GM23338 (cell line): Measurements from ENCODE around the gene LAMB3. TPM values are rescaled to one million over a fixed set of nuclear protein-coding genes. Genes with fewer than 3 reads are reported as not detected.

Experiments used
- ATAC-seq: fragments of 200-7000 bp; cut with Tn5 transposase; 3 replicates; pipeline ENCODE4 v1.9.1; 2020
- DNase-seq: peaks from one replicate; pipeline ENCODE4 v3.0.0-alpha.2; 2015; ENCODE audit warnings: low spot score
- H2AFZ ChIP-seq: fragments of 200-600 bp; sonication (generic); 2 replicates; pipeline ENCODE4 v1.8.0; 2016; ENCODE audit warnings: antibody characterized with exemption, mild to moderate bottlenecking, moderate library complexity
- H3F3A ChIP-seq: fragments of 200-600 bp; sonication (generic); replicated peaks from 2 replicates; pipeline ENCODE4 v1.8.0; 2017; ENCODE audit warnings: antibody characterized with exemption, mixed run types, low read depth
- H3K27ac ChIP-seq: fragments of 200-600 bp; sonication (generic); 2 replicates; pipeline ENCODE4 v1.6.1; 2016; ENCODE audit warnings: low read depth
- H3K27me3 ChIP-seq: fragments of 200-600 bp; sonication (generic); 2 replicates; pipeline ENCODE4 v1.8.0; 2016; ENCODE audit warnings: mild to moderate bottlenecking, mixed run types, moderate library complexity; ENCODE audit not compliant: insufficient read depth
- H3K36me3 ChIP-seq: fragments of 200-600 bp; sonication (generic); 2 replicates; pipeline ENCODE4 v1.8.0; 2016; ENCODE audit warnings: mild to moderate bottlenecking; ENCODE audit not compliant: insufficient read depth
- H3K4me1 ChIP-seq: fragments of 200-600 bp; sonication (generic); 2 replicates; pipeline ENCODE4 v1.8.0; 2016; ENCODE audit warnings: mild to moderate bottlenecking, moderate library complexity; ENCODE audit not compliant: insufficient read depth
- H3K4me2 ChIP-seq: fragments of 200-600 bp; sonication (generic); 2 replicates; pipeline ENCODE4 v1.7.1; 2017; ENCODE audit warnings: mixed run types
- H3K4me3 ChIP-seq: fragments of 200-600 bp; sonication (generic); 2 replicates; pipeline ENCODE4 v1.6.1; 2016; ENCODE audit warnings: mixed run types
- H3K79me2 ChIP-seq: fragments of 200-600 bp; sonication (generic); replicated peaks from 2 replicates; pipeline ENCODE4 v1.8.0; 2017; ENCODE audit warnings: mild to moderate bottlenecking; ENCODE audit not compliant: insufficient read depth
- H3K9me2 ChIP-seq: fragments of 200-600 bp; sonication (generic); 2 replicates; pipeline ENCODE4 v1.8.0; 2017; ENCODE audit not compliant: insufficient read depth
- H4K20me1 ChIP-seq: fragments of 200-600 bp; sonication (generic); replicated peaks from 2 replicates; pipeline ENCODE4 v1.8.0; 2017; ENCODE audit warnings: mild to moderate bottlenecking; ENCODE audit not compliant: insufficient read depth
- H3K27ac Mint-ChIP-seq: 2 replicates; pipeline ENCODE4 v1.8.0; 2020; ENCODE audit warnings: inconsistent platforms, mild to moderate bottlenecking, moderate library complexity, mixed read lengths
- H3K27me3 Mint-ChIP-seq: 3 replicates; pipeline ENCODE4 v1.8.0; 2022; ENCODE audit warnings: low read depth, mild to moderate bottlenecking, moderate library complexity, mixed read lengths, inconsistent platforms; ENCODE audit not compliant: insufficient read depth, poor library complexity
- H3K36me3 Mint-ChIP-seq: 3 replicates; pipeline ENCODE4 v1.8.0; 2021; ENCODE audit warnings: low read depth, mild to moderate bottlenecking, inconsistent platforms, moderate library complexity, mixed read lengths
- H3K4me1 Mint-ChIP-seq: 3 replicates; pipeline ENCODE4 v1.8.0; 2020; ENCODE audit warnings: mild to moderate bottlenecking, inconsistent platforms, mixed read lengths
- H3K4me3 Mint-ChIP-seq: 3 replicates; pipeline ENCODE4 v1.8.0; 2021; ENCODE audit warnings: moderate library complexity, mild to moderate bottlenecking, inconsistent platforms, mixed read lengths
- H3K9me3 Mint-ChIP-seq: 3 replicates; pipeline ENCODE4 v1.8.0; 2020; ENCODE audit warnings: moderate library complexity, mild to moderate bottlenecking, inconsistent platforms, mixed read lengths
- CREB1 ChIP-seq: fragments of 250-450 bp; sonication (Bioruptor Pico); IDR thresholded peaks from 2 replicates; pipeline ENCODE4 v1.5.0; 2020; ENCODE audit warnings: low read depth, mild to moderate bottlenecking, moderate library complexity
- EZH2 ChIP-seq: fragments of 200-600 bp; sonication (generic); IDR thresholded peaks from one replicate; pipeline ENCODE4 v1.8.0; 2017; ENCODE audit warnings: antibody characterized with exemption, mild to moderate bottlenecking, low read depth; ENCODE audit not compliant: unreplicated experiment
- EZH2phosphoT487 ChIP-seq: fragments of 200-600 bp; sonication (generic); IDR thresholded peaks from one replicate; pipeline ENCODE4 v1.8.1; 2018; ENCODE audit warnings: antibody characterized with exemption; ENCODE audit not compliant: unreplicated experiment
- JUNB ChIP-seq: IDR thresholded peaks from one replicate; pipeline ENCODE4 v1.6.1; 2016; ENCODE audit warnings: antibody characterized with exemption; ENCODE audit not compliant: unreplicated experiment
- NANOG ChIP-seq: IDR thresholded peaks from 2 replicates; pipeline ENCODE4 v1.6.1; 2016; ENCODE audit warnings: antibody characterized with exemption, borderline replicate concordance
- POLR2AphosphoS5 ChIP-seq: IDR thresholded peaks from 2 replicates; pipeline ENCODE4 v1.6.1; 2016; ENCODE audit warnings: antibody characterized with exemption, low read depth
- REST ChIP-seq: IDR thresholded peaks from one replicate; pipeline ENCODE4 v1.6.1; 2018; ENCODE audit warnings: antibody characterized with exemption; ENCODE audit not compliant: unreplicated experiment
- STAT1 ChIP-seq: IDR thresholded peaks from one replicate; pipeline ENCODE4 v1.6.1; 2016; ENCODE audit warnings: antibody characterized with exemption; ENCODE audit not compliant: unreplicated experiment
- ZNF114 ChIP-seq: fragments of 250-450 bp; sonication (Bioruptor Pico); IDR thresholded peaks from 2 replicates; pipeline ENCODE4 v1.5.0; 2020; ENCODE audit warnings: mild to moderate bottlenecking, moderate library complexity
- ZNF331 ChIP-seq: fragments of 250-450 bp; sonication (Bioruptor Pico); IDR thresholded peaks from 2 replicates; pipeline ENCODE4 v1.5.0; 2020; ENCODE audit warnings: low read depth, mild to moderate bottlenecking, moderate library complexity
- ZNF462 ChIP-seq: fragments of 250-450 bp; sonication (Bioruptor Pico); IDR thresholded peaks from 2 replicates; pipeline ENCODE4 v1.5.0; 2020; ENCODE audit warnings: mild to moderate bottlenecking, moderate library complexity
- polyA plus RNA-seq: library from polyadenylated mRNA; unstranded; fragments of >200 nt; fragmentation: Nextera tagmentation; extraction: Ambion mirVana; gene quantifications from 2 replicates; pipeline ENCODE4 v1.2.1, GENCODE V29; 2016
- total RNA-seq: library from RNA; depleted of rRNA; stranded (reverse); fragments of >200 nt; shearing (Covaris generic); gene quantifications from 2 replicates; pipeline ENCODE4 v1.2.3, GENCODE V29; 2014
- TF ChIP-seq, protein P1 (sequence below), 2 experiments: fragments of 200-600 bp in 1 of 2; sonication (generic) in 1 of 2; conservative IDR thresholded peaks; 2 replicates each; pipeline versions ENCODE4 v1.5.1 to v1.6.1; 2016 to 2017; ENCODE audit warnings: antibody characterized with exemption in 2 of 2, low read depth in 2 of 2, mild to moderate bottlenecking in 2 of 2, moderate library complexity in 1 of 2
- TF ChIP-seq, protein P2 (sequence below): IDR thresholded peaks from 2 replicates; pipeline ENCODE4 v1.6.1; 2016; ENCODE audit warnings: antibody characterized with exemption

Gene LAMB3
- total and polyA plus RNA-seq, 2 experiments from 2014 or later, result 0.05 to 0.52 TPM

GRCh38 chr1:209609791-209610630 lies 42.2 kb downstream of the LAMB3 start:
- no peaks in the 10 kb centered on the region for H3K36me3 ChIP-seq
- DNase-seq, result no peak
- no peaks in the 10 kb centered on the region for H4K20me1 ChIP-seq
- H3K27ac ChIP-seq, result no peak overlapping the region
- H3F3A ChIP-seq, result no peaks in the 10 kb centered on the region
- H3K36me3 Mint-ChIP-seq, result no peaks in the 10 kb centered on the region
- H3K27ac Mint-ChIP-seq, result no peak overlapping the region
- no peaks in the 10 kb centered on the region for H3K9me2 ChIP-seq
- no peak overlapping the region for H3K4me3 Mint-ChIP-seq
- H3K4me1 Mint-ChIP-seq, result no peaks in the 10 kb centered on the region
- no peaks in the 10 kb centered on the region for H3K4me1 ChIP-seq
- no peaks in the 10 kb centered on the region for H3K27me3 ChIP-seq
- ATAC-seq, result no peak
- TF ChIP-seq, protein P1, sequence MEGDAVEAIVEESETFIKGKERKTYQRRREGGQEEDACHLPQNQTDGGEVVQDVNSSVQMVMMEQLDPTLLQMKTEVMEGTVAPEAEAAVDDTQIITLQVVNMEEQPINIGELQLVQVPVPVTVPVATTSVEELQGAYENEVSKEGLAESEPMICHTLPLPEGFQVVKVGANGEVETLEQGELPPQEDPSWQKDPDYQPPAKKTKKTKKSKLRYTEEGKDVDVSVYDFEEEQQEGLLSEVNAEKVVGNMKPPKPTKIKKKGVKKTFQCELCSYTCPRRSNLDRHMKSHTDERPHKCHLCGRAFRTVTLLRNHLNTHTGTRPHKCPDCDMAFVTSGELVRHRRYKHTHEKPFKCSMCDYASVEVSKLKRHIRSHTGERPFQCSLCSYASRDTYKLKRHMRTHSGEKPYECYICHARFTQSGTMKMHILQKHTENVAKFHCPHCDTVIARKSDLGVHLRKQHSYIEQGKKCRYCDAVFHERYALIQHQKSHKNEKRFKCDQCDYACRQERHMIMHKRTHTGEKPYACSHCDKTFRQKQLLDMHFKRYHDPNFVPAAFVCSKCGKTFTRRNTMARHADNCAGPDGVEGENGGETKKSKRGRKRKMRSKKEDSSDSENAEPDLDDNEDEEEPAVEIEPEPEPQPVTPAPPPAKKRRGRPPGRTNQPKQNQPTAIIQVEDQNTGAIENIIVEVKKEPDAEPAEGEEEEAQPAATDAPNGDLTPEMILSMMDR (conservative IDR thresholded peaks at IDR 0.05; ENCODE audit: low read depth in 2 of 2), result no peak
- TF ChIP-seq NANOG, result no peak
- TF ChIP-seq CREB1, result no peak
- TF ChIP-seq ZNF462, result no peak
- TF ChIP-seq STAT1, result no peak
- TF ChIP-seq, protein P2, sequence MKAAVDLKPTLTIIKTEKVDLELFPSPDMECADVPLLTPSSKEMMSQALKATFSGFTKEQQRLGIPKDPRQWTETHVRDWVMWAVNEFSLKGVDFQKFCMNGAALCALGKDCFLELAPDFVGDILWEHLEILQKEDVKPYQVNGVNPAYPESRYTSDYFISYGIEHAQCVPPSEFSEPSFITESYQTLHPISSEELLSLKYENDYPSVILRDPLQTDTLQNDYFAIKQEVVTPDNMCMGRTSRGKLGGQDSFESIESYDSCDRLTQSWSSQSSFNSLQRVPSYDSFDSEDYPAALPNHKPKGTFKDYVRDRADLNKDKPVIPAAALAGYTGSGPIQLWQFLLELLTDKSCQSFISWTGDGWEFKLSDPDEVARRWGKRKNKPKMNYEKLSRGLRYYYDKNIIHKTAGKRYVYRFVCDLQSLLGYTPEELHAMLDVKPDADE, result no peak
- TF ChIP-seq ZNF114 (CRISPR knock-in tag), result no peak
- no peak for TF ChIP-seq EZH2phosphoT487
- TF ChIP-seq POLR2AphosphoS5, result no peak
- TF ChIP-seq JUNB, result no peak
- no peak for TF ChIP-seq ZNF331 (CRISPR knock-in tag)
- no peak for TF ChIP-seq EZH2
- no peak for TF ChIP-seq REST
- no peak overlapping the region for H2AFZ ChIP-seq
- no peak overlapping the region for H3K4me2 ChIP-seq
- H3K79me2 ChIP-seq, result no peaks in the 10 kb centered on the region
- no peak overlapping the region for H3K4me3 ChIP-seq
- no peaks in the 10 kb centered on the region; the same call in 2 of the 3 replicates for H3K9me3 Mint-ChIP-seq
- H3K27me3 Mint-ChIP-seq, result peaks cover 5% of the 10 kb centered on the region
